GM23338 (cell line): ENCODE measurements around the gene PGLYRP1. TPM values are rescaled to one million over a fixed set of nuclear protein-coding genes. Genes with fewer than 3 reads are reported as not detected.

Source experiments
- ATAC-seq: fragments of 200-7000 bp; cut with Tn5 transposase; 3 replicates; pipeline ENCODE4 v1.9.1; 2020
- DNase-seq: peaks from one replicate; pipeline ENCODE4 v3.0.0-alpha.2; 2015; ENCODE audit warnings: low spot score
- H2AFZ ChIP-seq: fragments of 200-600 bp; sonication (generic); 2 replicates; pipeline ENCODE4 v1.8.0; 2016; ENCODE audit warnings: antibody characterized with exemption, mild to moderate bottlenecking, moderate library complexity
- H3F3A ChIP-seq: fragments of 200-600 bp; sonication (generic); replicated peaks from 2 replicates; pipeline ENCODE4 v1.8.0; 2017; ENCODE audit warnings: antibody characterized with exemption, mixed run types, low read depth
- H3K27ac ChIP-seq: fragments of 200-600 bp; sonication (generic); 2 replicates; pipeline ENCODE4 v1.6.1; 2016; ENCODE audit warnings: low read depth
- H3K27me3 ChIP-seq: fragments of 200-600 bp; sonication (generic); 2 replicates; pipeline ENCODE4 v1.8.0; 2016; ENCODE audit warnings: mild to moderate bottlenecking, mixed run types, moderate library complexity; ENCODE audit not compliant: insufficient read depth
- H3K36me3 ChIP-seq: fragments of 200-600 bp; sonication (generic); 2 replicates; pipeline ENCODE4 v1.8.0; 2016; ENCODE audit warnings: mild to moderate bottlenecking; ENCODE audit not compliant: insufficient read depth
- H3K4me1 ChIP-seq: fragments of 200-600 bp; sonication (generic); 2 replicates; pipeline ENCODE4 v1.8.0; 2016; ENCODE audit warnings: mild to moderate bottlenecking, moderate library complexity; ENCODE audit not compliant: insufficient read depth
- H3K4me2 ChIP-seq: fragments of 200-600 bp; sonication (generic); 2 replicates; pipeline ENCODE4 v1.7.1; 2017; ENCODE audit warnings: mixed run types
- H3K4me3 ChIP-seq: fragments of 200-600 bp; sonication (generic); 2 replicates; pipeline ENCODE4 v1.6.1; 2016; ENCODE audit warnings: mixed run types
- H3K79me2 ChIP-seq: fragments of 200-600 bp; sonication (generic); replicated peaks from 2 replicates; pipeline ENCODE4 v1.8.0; 2017; ENCODE audit warnings: mild to moderate bottlenecking; ENCODE audit not compliant: insufficient read depth
- H3K9me2 ChIP-seq: fragments of 200-600 bp; sonication (generic); 2 replicates; pipeline ENCODE4 v1.8.0; 2017; ENCODE audit not compliant: insufficient read depth
- H4K20me1 ChIP-seq: fragments of 200-600 bp; sonication (generic); replicated peaks from 2 replicates; pipeline ENCODE4 v1.8.0; 2017; ENCODE audit warnings: mild to moderate bottlenecking; ENCODE audit not compliant: insufficient read depth
- H3K27ac Mint-ChIP-seq: 2 replicates; pipeline ENCODE4 v1.8.0; 2020; ENCODE audit warnings: inconsistent platforms, mild to moderate bottlenecking, moderate library complexity, mixed read lengths
- H3K27me3 Mint-ChIP-seq: 3 replicates; pipeline ENCODE4 v1.8.0; 2022; ENCODE audit warnings: low read depth, mild to moderate bottlenecking, moderate library complexity, mixed read lengths, inconsistent platforms; ENCODE audit not compliant: insufficient read depth, poor library complexity
- H3K36me3 Mint-ChIP-seq: 3 replicates; pipeline ENCODE4 v1.8.0; 2021; ENCODE audit warnings: low read depth, mild to moderate bottlenecking, inconsistent platforms, moderate library complexity, mixed read lengths
- H3K4me1 Mint-ChIP-seq: 3 replicates; pipeline ENCODE4 v1.8.0; 2020; ENCODE audit warnings: mild to moderate bottlenecking, inconsistent platforms, mixed read lengths
- H3K4me3 Mint-ChIP-seq: 3 replicates; pipeline ENCODE4 v1.8.0; 2021; ENCODE audit warnings: moderate library complexity, mild to moderate bottlenecking, inconsistent platforms, mixed read lengths
- H3K9me3 Mint-ChIP-seq: 3 replicates; pipeline ENCODE4 v1.8.0; 2020; ENCODE audit warnings: moderate library complexity, mild to moderate bottlenecking, inconsistent platforms, mixed read lengths
- CREB1 ChIP-seq: fragments of 250-450 bp; sonication (Bioruptor Pico); IDR thresholded peaks from 2 replicates; pipeline ENCODE4 v1.5.0; 2020; ENCODE audit warnings: low read depth, mild to moderate bottlenecking, moderate library complexity
- EZH2 ChIP-seq: fragments of 200-600 bp; sonication (generic); IDR thresholded peaks from one replicate; pipeline ENCODE4 v1.8.0; 2017; ENCODE audit warnings: antibody characterized with exemption, mild to moderate bottlenecking, low read depth; ENCODE audit not compliant: unreplicated experiment
- EZH2phosphoT487 ChIP-seq: fragments of 200-600 bp; sonication (generic); IDR thresholded peaks from one replicate; pipeline ENCODE4 v1.8.1; 2018; ENCODE audit warnings: antibody characterized with exemption; ENCODE audit not compliant: unreplicated experiment
- JUNB ChIP-seq: IDR thresholded peaks from one replicate; pipeline ENCODE4 v1.6.1; 2016; ENCODE audit warnings: antibody characterized with exemption; ENCODE audit not compliant: unreplicated experiment
- NANOG ChIP-seq: IDR thresholded peaks from 2 replicates; pipeline ENCODE4 v1.6.1; 2016; ENCODE audit warnings: antibody characterized with exemption, borderline replicate concordance
- POLR2AphosphoS5 ChIP-seq: IDR thresholded peaks from 2 replicates; pipeline ENCODE4 v1.6.1; 2016; ENCODE audit warnings: antibody characterized with exemption, low read depth
- STAT1 ChIP-seq: IDR thresholded peaks from one replicate; pipeline ENCODE4 v1.6.1; 2016; ENCODE audit warnings: antibody characterized with exemption; ENCODE audit not compliant: unreplicated experiment
- ZNF114 ChIP-seq: fragments of 250-450 bp; sonication (Bioruptor Pico); IDR thresholded peaks from 2 replicates; pipeline ENCODE4 v1.5.0; 2020; ENCODE audit warnings: mild to moderate bottlenecking, moderate library complexity
- ZNF331 ChIP-seq: fragments of 250-450 bp; sonication (Bioruptor Pico); IDR thresholded peaks from 2 replicates; pipeline ENCODE4 v1.5.0; 2020; ENCODE audit warnings: low read depth, mild to moderate bottlenecking, moderate library complexity
- polyA plus RNA-seq: library from polyadenylated mRNA; unstranded; fragments of >200 nt; fragmentation: Nextera tagmentation; extraction: Ambion mirVana; gene quantifications from 2 replicates; pipeline ENCODE4 v1.2.1, GENCODE V29; 2016
- total RNA-seq: library from RNA; depleted of rRNA; stranded (reverse); fragments of >200 nt; shearing (Covaris generic); gene quantifications from 2 replicates; pipeline ENCODE4 v1.2.3, GENCODE V29; 2014
- TF ChIP-seq, protein P1 (sequence below): fragments of 250-450 bp; sonication (Bioruptor Pico); IDR thresholded peaks from 2 replicates; pipeline ENCODE4 v1.5.0; 2020; ENCODE audit warnings: mild to moderate bottlenecking, moderate library complexity
- TF ChIP-seq, protein P2 (sequence below), 2 experiments: fragments of 200-600 bp in 1 of 2; sonication (generic) in 1 of 2; conservative IDR thresholded peaks; 2 replicates each; pipeline versions ENCODE4 v1.5.1 to v1.6.1; 2016 to 2017; ENCODE audit warnings: antibody characterized with exemption in 2 of 2, low read depth in 2 of 2, mild to moderate bottlenecking in 2 of 2, moderate library complexity in 1 of 2
- TF ChIP-seq, protein P3 (sequence below): IDR thresholded peaks from 2 replicates; pipeline ENCODE4 v1.6.1; 2016; ENCODE audit warnings: antibody characterized with exemption
- TF ChIP-seq, protein P4 (sequence below): IDR thresholded peaks from one replicate; pipeline ENCODE4 v1.6.1; 2018; ENCODE audit warnings: antibody characterized with exemption; ENCODE audit not compliant: unreplicated experiment

The PGLYRP1 gene
- total and polyA plus RNA-seq, 2 experiments from 2014 or later: not detected

DNA sequence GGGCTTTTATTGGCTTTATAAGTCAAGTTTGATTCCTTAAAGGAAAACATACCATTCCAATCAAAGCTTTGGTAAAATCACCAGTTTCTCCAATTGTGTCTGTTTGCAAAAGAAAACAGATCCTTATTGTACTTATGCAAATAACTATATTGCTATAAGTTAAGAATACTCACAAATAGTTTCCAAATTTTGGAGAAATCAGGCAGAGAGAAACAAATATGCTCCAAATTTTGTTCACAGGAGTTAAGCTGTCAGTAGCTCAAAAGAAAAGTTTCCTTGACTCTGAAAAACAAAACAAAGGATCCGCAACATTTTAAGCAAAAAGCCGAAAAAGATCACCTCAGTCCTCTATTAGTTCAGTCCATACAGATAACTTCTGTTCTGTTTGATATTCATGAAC, 37.2 kb upstream of the PGLYRP1 start:
- Histone ChIP-seq H3K4me3 (no peak overlapping the region), H3K27ac (no peak overlapping the region), H3K79me2 (no peaks in the 10 kb centered on the region), H4K20me1 (no peaks in the 10 kb centered on the region), H3K9me2 (peaks cover 3% of the 10 kb centered on the region; the same call in 1 of the 2 replicates), H3K36me3 (no peaks in the 10 kb centered on the region), H3K27me3 (no peaks in the 10 kb centered on the region), H3F3A (no peaks in the 10 kb centered on the region), H3K4me2 (no peak overlapping the region), H3K4me1 (no peaks in the 10 kb centered on the region), H2AFZ (no peak overlapping the region)
- DNase-seq (no peak), ATAC-seq (no peak)
- Mint-ChIP-seq H3K27me3 (peaks cover 2% of the 10 kb centered on the region), H3K9me3 (peaks cover 41% of the 10 kb centered on the region), H3K4me3 (no peak overlapping the region), H3K27ac (no peak overlapping the region), H3K4me1 (no peaks in the 10 kb centered on the region), H3K36me3 (peaks cover 7% of the 10 kb centered on the region; the same call in 1 of the 3 replicates)
- TF ChIP-seq, protein P1, sequence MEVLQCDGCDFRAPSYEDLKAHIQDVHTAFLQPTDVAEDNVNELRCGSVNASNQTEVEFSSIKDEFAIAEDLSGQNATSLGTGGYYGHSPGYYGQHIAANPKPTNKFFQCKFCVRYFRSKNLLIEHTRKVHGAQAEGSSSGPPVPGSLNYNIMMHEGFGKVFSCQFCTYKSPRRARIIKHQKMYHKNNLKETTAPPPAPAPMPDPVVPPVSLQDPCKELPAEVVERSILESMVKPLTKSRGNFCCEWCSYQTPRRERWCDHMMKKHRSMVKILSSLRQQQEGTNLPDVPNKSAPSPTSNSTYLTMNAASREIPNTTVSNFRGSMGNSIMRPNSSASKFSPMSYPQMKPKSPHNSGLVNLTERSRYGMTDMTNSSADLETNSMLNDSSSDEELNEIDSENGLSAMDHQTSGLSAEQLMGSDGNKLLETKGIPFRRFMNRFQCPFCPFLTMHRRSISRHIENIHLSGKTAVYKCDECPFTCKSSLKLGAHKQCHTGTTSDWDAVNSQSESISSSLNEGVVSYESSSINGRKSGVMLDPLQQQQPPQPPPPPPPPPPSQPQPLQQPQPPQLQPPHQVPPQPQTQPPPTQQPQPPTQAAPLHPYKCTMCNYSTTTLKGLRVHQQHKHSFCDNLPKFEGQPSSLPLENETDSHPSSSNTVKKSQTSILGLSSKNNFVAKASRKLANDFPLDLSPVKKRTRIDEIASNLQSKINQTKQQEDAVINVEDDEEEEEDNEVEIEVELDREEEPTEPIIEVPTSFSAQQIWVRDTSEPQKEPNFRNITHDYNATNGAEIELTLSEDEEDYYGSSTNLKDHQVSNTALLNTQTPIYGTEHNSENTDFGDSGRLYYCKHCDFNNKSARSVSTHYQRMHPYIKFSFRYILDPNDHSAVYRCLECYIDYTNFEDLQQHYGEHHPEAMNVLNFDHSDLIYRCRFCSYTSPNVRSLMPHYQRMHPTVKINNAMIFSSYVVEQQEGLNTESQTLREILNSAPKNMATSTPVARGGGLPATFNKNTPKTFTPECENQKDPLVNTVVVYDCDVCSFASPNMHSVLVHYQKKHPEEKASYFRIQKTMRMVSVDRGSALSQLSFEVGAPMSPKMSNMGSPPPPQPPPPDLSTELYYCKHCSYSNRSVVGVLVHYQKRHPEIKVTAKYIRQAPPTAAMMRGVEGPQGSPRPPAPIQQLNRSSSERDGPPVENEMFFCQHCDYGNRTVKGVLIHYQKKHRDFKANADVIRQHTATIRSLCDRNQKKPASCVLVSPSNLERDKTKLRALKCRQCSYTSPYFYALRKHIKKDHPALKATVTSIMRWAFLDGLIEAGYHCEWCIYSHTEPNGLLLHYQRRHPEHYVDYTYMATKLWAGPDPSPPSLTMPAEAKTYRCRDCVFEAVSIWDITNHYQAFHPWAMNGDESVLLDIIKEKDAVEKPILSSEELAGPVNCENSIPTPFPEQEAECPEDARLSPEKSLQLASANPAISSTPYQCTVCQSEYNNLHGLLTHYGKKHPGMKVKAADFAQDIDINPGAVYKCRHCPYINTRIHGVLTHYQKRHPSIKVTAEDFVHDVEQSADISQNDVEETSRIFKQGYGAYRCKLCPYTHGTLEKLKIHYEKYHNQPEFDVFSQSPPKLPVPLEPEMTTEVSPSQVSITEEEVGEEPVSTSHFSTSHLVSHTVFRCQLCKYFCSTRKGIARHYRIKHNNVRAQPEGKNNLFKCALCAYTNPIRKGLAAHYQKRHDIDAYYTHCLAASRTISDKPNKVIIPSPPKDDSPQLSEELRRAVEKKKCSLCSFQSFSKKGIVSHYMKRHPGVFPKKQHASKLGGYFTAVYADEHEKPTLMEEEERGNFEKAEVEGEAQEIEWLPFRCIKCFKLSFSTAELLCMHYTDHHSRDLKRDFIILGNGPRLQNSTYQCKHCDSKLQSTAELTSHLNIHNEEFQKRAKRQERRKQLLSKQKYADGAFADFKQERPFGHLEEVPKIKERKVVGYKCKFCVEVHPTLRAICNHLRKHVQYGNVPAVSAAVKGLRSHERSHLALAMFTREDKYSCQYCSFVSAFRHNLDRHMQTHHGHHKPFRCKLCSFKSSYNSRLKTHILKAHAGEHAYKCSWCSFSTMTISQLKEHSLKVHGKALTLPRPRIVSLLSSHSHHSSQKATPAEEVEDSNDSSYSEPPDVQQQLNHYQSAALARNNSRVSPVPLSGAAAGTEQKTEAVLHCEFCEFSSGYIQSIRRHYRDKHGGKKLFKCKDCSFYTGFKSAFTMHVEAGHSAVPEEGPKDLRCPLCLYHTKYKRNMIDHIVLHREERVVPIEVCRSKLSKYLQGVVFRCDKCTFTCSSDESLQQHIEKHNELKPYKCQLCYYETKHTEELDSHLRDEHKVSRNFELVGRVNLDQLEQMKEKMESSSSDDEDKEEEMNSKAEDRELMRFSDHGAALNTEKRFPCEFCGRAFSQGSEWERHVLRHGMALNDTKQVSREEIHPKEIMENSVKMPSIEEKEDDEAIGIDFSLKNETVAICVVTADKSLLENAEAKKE (CRISPR knock-in tag): no peak
- TF ChIP-seq ZNF331 (CRISPR knock-in tag) (no peak), EZH2 (no peak), JUNB (no peak), POLR2AphosphoS5 (no peak), CREB1 (CRISPR knock-in tag) (no peak), EZH2phosphoT487 (no peak), STAT1 (no peak), ZNF114 (CRISPR knock-in tag) (no peak), NANOG (no peak)
- TF ChIP-seq, protein P2, sequence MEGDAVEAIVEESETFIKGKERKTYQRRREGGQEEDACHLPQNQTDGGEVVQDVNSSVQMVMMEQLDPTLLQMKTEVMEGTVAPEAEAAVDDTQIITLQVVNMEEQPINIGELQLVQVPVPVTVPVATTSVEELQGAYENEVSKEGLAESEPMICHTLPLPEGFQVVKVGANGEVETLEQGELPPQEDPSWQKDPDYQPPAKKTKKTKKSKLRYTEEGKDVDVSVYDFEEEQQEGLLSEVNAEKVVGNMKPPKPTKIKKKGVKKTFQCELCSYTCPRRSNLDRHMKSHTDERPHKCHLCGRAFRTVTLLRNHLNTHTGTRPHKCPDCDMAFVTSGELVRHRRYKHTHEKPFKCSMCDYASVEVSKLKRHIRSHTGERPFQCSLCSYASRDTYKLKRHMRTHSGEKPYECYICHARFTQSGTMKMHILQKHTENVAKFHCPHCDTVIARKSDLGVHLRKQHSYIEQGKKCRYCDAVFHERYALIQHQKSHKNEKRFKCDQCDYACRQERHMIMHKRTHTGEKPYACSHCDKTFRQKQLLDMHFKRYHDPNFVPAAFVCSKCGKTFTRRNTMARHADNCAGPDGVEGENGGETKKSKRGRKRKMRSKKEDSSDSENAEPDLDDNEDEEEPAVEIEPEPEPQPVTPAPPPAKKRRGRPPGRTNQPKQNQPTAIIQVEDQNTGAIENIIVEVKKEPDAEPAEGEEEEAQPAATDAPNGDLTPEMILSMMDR (conservative IDR thresholded peaks at IDR 0.05; ENCODE audit: low read depth in 2 of 2): no peak
- TF ChIP-seq, protein P3, sequence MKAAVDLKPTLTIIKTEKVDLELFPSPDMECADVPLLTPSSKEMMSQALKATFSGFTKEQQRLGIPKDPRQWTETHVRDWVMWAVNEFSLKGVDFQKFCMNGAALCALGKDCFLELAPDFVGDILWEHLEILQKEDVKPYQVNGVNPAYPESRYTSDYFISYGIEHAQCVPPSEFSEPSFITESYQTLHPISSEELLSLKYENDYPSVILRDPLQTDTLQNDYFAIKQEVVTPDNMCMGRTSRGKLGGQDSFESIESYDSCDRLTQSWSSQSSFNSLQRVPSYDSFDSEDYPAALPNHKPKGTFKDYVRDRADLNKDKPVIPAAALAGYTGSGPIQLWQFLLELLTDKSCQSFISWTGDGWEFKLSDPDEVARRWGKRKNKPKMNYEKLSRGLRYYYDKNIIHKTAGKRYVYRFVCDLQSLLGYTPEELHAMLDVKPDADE: no peak
- TF ChIP-seq, protein P4, sequence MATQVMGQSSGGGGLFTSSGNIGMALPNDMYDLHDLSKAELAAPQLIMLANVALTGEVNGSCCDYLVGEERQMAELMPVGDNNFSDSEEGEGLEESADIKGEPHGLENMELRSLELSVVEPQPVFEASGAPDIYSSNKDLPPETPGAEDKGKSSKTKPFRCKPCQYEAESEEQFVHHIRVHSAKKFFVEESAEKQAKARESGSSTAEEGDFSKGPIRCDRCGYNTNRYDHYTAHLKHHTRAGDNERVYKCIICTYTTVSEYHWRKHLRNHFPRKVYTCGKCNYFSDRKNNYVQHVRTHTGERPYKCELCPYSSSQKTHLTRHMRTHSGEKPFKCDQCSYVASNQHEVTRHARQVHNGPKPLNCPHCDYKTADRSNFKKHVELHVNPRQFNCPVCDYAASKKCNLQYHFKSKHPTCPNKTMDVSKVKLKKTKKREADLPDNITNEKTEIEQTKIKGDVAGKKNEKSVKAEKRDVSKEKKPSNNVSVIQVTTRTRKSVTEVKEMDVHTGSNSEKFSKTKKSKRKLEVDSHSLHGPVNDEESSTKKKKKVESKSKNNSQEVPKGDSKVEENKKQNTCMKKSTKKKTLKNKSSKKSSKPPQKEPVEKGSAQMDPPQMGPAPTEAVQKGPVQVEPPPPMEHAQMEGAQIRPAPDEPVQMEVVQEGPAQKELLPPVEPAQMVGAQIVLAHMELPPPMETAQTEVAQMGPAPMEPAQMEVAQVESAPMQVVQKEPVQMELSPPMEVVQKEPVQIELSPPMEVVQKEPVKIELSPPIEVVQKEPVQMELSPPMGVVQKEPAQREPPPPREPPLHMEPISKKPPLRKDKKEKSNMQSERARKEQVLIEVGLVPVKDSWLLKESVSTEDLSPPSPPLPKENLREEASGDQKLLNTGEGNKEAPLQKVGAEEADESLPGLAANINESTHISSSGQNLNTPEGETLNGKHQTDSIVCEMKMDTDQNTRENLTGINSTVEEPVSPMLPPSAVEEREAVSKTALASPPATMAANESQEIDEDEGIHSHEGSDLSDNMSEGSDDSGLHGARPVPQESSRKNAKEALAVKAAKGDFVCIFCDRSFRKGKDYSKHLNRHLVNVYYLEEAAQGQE: no peak
